HL-60 (cell line): Measurements from ENCODE around the gene LRIT2.

Experiments
- CTCF ChIP-seq: IDR thresholded peaks from one replicate; pipeline ENCODE4 v1.5.1; 2011; ENCODE audit warnings: low read length, control low read depth, inconsistent platforms; ENCODE audit not compliant: insufficient read depth
- GABPA ChIP-seq: IDR thresholded peaks from 2 replicates; pipeline ENCODE4 v1.6.1; 2012; ENCODE audit warnings: low read depth
- POLR2AphosphoS5 ChIP-seq: IDR thresholded peaks from 2 replicates; pipeline ENCODE4 v1.6.1; 2012; ENCODE audit warnings: low read depth
- REST ChIP-seq: IDR thresholded peaks from 2 replicates; pipeline ENCODE4 v1.6.1; 2012; ENCODE audit warnings: low read depth; ENCODE audit not compliant: insufficient replicate concordance
- SPI1 ChIP-seq: IDR thresholded peaks from 2 replicates; pipeline ENCODE4 v1.6.1; 2012; ENCODE audit warnings: low read depth, mild to moderate bottlenecking, borderline replicate concordance

GRCh38 chr10:84205853-84206525 lies 19.4 kb downstream of the LRIT2 start:
- no peak for TF ChIP-seq CTCF
- TF ChIP-seq REST = no peak
- no peak for TF ChIP-seq POLR2AphosphoS5
- TF ChIP-seq GABPA = no peak
- no peak for TF ChIP-seq SPI1
